CD4-positive, alpha-beta T cell (primary cell): ENCODE measurements around the gene GDPD5. TPM values are rescaled to one million over a fixed set of nuclear protein-coding genes. Genes with fewer than 3 reads are reported as not detected.

Experiments
- ATAC-seq: fragments of 200-7000 bp; cut with Tn5 transposase; one replicate; pipeline ENCODE4 v1.10.0; 2022; ENCODE audit warnings: mild to moderate bottlenecking; ENCODE audit not compliant: poor library complexity
- CTCF ChIA-PET: fragments of 350-600 bp; sonication (Branson Sonifier 250); formaldehyde crosslinking; loops from one replicate; lab custom pipeline; 2021; ENCODE audit warnings: antibody characterized with exemption, inconsistent platforms; lab: Charles Lee
- POLR2A ChIA-PET: fragments of 350-600 bp; sonication (Branson Sonifier 250); formaldehyde crosslinking; loops from one replicate; lab custom pipeline; 2021; ENCODE audit warnings: antibody characterized with exemption, inconsistent platforms; lab: Charles Lee
- DNase-seq, 14 experiments: peaks; one replicate each; pipeline ENCODE4 v3.0.0-alpha.2; 2013 to 2020; ENCODE audit warnings: mixed read lengths in 2 of 14
- H3K27ac ChIP-seq, 2 donors: one replicate each; pipeline versions ENCODE4 v1.5.1 to v1.7.0; 2013; ENCODE audit warnings: low read length in 2 of 2, low read depth in 1 of 2, mild to moderate bottlenecking in 1 of 2
- H3K27me3 ChIP-seq, 2 experiments: 1 replicate in 1 of 2; 2 replicates in 1 of 2; pipeline versions ENCODE4 v1.6.1 to v1.7.0; 2013; ENCODE audit warnings: low read length in 2 of 2, control low read depth in 1 of 2, mild to moderate bottlenecking in 1 of 2, moderate library complexity in 1 of 2; ENCODE audit not compliant: insufficient read depth in 2 of 2, control insufficient read depth in 1 of 2
- H3K36me3 ChIP-seq: one replicate; pipeline ENCODE4 v1.6.1; 2013; ENCODE audit warnings: low read length, control low read depth; ENCODE audit not compliant: insufficient read depth
- H3K4me1 ChIP-seq: one replicate; pipeline ENCODE4 v1.6.1; 2013; ENCODE audit warnings: low read length, control low read depth; ENCODE audit not compliant: insufficient read depth
- H3K4me3 ChIP-seq: one replicate; pipeline ENCODE4 v1.5.1; 2013; ENCODE audit warnings: mild to moderate bottlenecking, low read length, moderate library complexity
- H3K9me3 ChIP-seq, 2 experiments: 1 replicate in 1 of 2; 2 replicates in 1 of 2; pipeline versions ENCODE4 v1.6.1 to v1.7.0; 2013; ENCODE audit warnings: low read length in 2 of 2, mild to moderate bottlenecking in 2 of 2, control low read depth in 1 of 2, moderate library complexity in 1 of 2; ENCODE audit not compliant: control insufficient read depth in 1 of 2, insufficient read depth in 1 of 2
- H3K27ac Mint-ChIP-seq: one replicate; pipeline ENCODE4 v1.8.0; 2020; ENCODE audit warnings: mixed read lengths
- H3K27me3 Mint-ChIP-seq: one replicate; pipeline ENCODE4 v1.8.0; 2021; ENCODE audit warnings: mixed read lengths
- H3K36me3 Mint-ChIP-seq: one replicate; pipeline ENCODE4 v1.8.0; 2021; ENCODE audit warnings: low read depth, mixed read lengths
- H3K4me1 Mint-ChIP-seq: one replicate; pipeline ENCODE4 v1.8.0; 2021; ENCODE audit warnings: low read depth, mixed read lengths
- H3K4me3 Mint-ChIP-seq: one replicate; pipeline ENCODE4 v1.8.0; 2020; ENCODE audit warnings: mild to moderate bottlenecking, mixed read lengths
- H3K9me3 Mint-ChIP-seq: one replicate; pipeline ENCODE4 v1.8.0; 2020; ENCODE audit warnings: mixed read lengths
- CTCF ChIP-seq: fragments of 200-600 bp; IDR thresholded peaks from one replicate; pipeline ENCODE4 v1.8.0; 2022; ENCODE audit warnings: antibody characterized with exemption, mild to moderate bottlenecking
- intact Hi-C, 2 experiments: fragments of 100-400 bp; cut with DNase I in 1 of 2; cut with micrococcal nuclease in 1 of 2; formaldehyde crosslinking; loops; one replicate each; pipeline versions ENCODE4 v1.15.1 to v1.9.0; 2023 to 2025; cut with DNase I, micrococcal nuclease
- total RNA-seq, 174 experiments: library from RNA in 2 of 174; stranded (reverse) in 2 of 174; gene quantifications; one replicate each; pipeline ENCODE4 v1.2.3 and lab custom pipeline; 2021 to 2026

The GDPD5 gene
- total RNA-seq, 2 experiments from 2014 or later: 91.6 to 101 TPM

DNA sequence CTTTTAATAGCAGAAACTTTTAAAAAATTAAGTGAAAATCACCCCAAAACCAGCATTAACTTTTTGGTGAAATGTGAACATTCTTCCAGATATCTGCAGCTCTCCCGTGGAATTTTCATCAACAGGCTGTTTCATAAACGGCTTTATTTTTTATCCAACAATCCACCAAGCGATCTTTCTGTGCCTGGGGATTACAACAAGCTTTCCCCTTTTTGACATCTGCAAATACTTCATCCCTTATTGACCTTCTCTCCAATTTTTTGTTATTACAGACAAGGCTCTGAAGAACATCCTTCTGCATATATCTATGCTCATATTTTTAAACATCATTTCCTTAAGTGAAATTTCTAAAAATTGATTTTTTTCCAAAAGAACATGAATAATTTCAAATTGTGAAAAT lies 30.5 kb upstream of the GDPD5 start:
- ATAC-seq (no peak), DNase-seq (no peak)
- Histone ChIP-seq H3K27ac (no peak overlapping the region), H3K27me3 (no peaks in the 10 kb centered on the region), H3K36me3 (no peaks in the 10 kb centered on the region), H3K4me1 (peaks cover 3% of the 10 kb centered on the region), H3K4me3 (no peak overlapping the region), H3K9me3 (no peaks in the 10 kb centered on the region)
- Mint-ChIP-seq H3K4me3 (no peak overlapping the region), H3K9me3 (no peaks in the 10 kb centered on the region), H3K27me3 (no peaks in the 10 kb centered on the region), H3K27ac (no peak overlapping the region), H3K36me3 (no peaks in the 10 kb centered on the region), H3K4me1 (peaks cover 5% of the 10 kb centered on the region)
- CTCF ChIA-PET: no interaction called here
- intact Hi-C loops: no loop called here
- TF ChIP-seq CTCF: no peak
- POLR2A ChIA-PET: no interaction called here

DNA sequence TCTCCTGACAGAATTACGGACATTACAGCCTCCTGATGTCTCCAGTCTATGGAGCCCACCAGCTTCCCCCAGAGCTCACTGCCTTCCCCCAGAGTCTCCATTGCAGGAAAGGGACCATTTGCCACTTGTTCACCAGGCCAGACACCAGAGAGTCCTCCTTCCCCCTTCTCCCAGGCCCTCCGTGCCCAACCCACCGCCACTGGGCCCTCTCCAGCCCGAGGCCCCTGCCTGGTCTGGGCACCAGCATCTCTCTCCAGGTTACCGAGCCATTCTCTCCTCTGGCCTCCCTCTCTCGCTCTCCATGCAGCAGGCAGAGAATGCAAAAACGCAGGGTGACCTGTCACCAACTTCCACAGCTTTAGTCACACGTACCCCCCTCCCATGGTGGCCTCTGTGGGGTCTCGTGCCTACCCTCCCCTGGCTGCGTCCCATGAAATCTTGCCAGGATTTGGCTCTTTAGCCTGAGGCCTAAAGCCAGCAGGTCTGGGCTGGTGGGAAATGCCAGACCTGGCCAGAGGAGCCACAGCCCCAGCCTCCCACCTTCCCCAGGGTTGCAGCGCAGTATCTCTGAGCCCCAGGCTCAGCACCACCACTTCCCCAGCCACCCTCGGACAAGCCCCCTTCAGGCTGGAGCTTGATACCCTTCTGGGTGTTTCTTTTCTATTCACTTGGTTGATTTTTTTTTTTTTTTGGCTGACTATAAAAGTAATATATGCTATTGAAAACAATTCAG lies 29.5 kb upstream of the GDPD5 start:
- no peak overlapping the region for H3K27ac ChIP-seq
- no peaks in the 10 kb centered on the region for H3K36me3 ChIP-seq
- H3K9me3 ChIP-seq: no peaks in the 10 kb centered on the region
- ATAC-seq (no peak), DNase-seq (no peak)
- intact Hi-C loops: no loop called here
- no peaks in the 10 kb centered on the region for H3K9me3 Mint-ChIP-seq
- H3K27me3 Mint-ChIP-seq: no peaks in the 10 kb centered on the region
- TF ChIP-seq CTCF: no peak
- H3K36me3 Mint-ChIP-seq: no peaks in the 10 kb centered on the region
- no peak overlapping the region for H3K27ac Mint-ChIP-seq
- H3K4me3 Mint-ChIP-seq: no peak overlapping the region
- no peak overlapping the region for H3K4me3 ChIP-seq
- H3K27me3 ChIP-seq: no peaks in the 10 kb centered on the region
- no peaks in the 10 kb centered on the region for H3K4me1 ChIP-seq
- H3K4me1 Mint-ChIP-seq: no peaks in the 10 kb centered on the region
- ChIA-PET POLR2A (no interaction called here), CTCF (interaction anchor here (0.5 kb wide), 1 partner anchor 558 kb away, joined by 3 read pairs; no protein-coding TSS in a partner anchor)

GRCh38 chr11:75554258-75555022 lies 28.7 kb upstream of the GDPD5 start:
- Mint-ChIP-seq H3K4me3 (no peak overlapping the region), H3K27ac (no peak overlapping the region), H3K36me3 (no peaks in the 10 kb centered on the region), H3K4me1 (no peaks in the 10 kb centered on the region), H3K9me3 (no peaks in the 10 kb centered on the region), H3K27me3 (no peaks in the 10 kb centered on the region)
- DNase-seq (no peak), ATAC-seq (no peak)
- Histone ChIP-seq H3K27ac (no peak overlapping the region), H3K36me3 (no peaks in the 10 kb centered on the region), H3K9me3 (no peaks in the 10 kb centered on the region), H3K4me3 (no peak overlapping the region), H3K27me3 (no peaks in the 10 kb centered on the region), H3K4me1 (no peaks in the 10 kb centered on the region)
- intact Hi-C loops: no loop called here
- TF ChIP-seq CTCF: no peak
- POLR2A ChIA-PET: interaction anchor here (1.4 kb wide), 1 partner anchor 8 kb away, joined by 5 read pairs; the partner anchor contains the start of gene SERPINH1
- CTCF ChIA-PET: interaction anchor here (0.5 kb wide), 1 partner anchor 557 kb away, joined by 3 read pairs; no protein-coding TSS in a partner anchor
